ENCODE data around the gene PAK5.

Gene PAK5

DNA sequence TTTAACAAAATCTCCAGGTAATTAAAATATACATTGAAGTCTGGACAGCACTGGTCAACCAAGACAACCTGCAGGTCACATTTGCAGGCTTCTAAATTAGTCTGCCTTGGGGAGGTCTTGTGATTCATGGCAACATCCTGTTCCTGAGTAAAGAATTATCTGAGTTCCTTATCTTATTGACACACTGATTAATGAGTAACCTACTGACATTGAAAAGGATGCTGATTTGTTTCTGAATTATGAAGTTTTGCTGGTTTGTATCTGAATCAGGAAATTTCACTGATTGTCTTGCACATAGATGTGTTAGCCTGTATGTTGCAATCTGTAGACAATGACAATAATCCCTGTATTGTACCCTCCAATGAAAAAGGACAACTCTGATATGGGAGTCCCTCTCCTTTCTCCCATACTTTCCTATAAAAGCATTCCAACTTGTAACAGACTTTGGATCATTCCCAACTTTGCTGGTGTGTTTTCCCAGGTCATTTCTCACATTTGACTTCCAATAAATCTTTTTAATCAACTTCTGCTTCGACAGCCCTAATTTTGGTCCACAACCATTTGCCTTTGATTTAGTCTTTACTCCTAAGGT is 244.5 kb downstream of the PAK5 start:
- DNase-seq (ENCODE audit: low read depth) = no peak
- TF ChIP-seq, protein P1, sequence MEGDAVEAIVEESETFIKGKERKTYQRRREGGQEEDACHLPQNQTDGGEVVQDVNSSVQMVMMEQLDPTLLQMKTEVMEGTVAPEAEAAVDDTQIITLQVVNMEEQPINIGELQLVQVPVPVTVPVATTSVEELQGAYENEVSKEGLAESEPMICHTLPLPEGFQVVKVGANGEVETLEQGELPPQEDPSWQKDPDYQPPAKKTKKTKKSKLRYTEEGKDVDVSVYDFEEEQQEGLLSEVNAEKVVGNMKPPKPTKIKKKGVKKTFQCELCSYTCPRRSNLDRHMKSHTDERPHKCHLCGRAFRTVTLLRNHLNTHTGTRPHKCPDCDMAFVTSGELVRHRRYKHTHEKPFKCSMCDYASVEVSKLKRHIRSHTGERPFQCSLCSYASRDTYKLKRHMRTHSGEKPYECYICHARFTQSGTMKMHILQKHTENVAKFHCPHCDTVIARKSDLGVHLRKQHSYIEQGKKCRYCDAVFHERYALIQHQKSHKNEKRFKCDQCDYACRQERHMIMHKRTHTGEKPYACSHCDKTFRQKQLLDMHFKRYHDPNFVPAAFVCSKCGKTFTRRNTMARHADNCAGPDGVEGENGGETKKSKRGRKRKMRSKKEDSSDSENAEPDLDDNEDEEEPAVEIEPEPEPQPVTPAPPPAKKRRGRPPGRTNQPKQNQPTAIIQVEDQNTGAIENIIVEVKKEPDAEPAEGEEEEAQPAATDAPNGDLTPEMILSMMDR (IDR thresholded peaks at IDR 0.05; ENCODE audit: low read length, missing control alignments) = no peak
- no peak overlapping the region for H3K4me3 ChIP-seq (replicated peaks; ENCODE audit: low read depth, low read length)

DNA sequence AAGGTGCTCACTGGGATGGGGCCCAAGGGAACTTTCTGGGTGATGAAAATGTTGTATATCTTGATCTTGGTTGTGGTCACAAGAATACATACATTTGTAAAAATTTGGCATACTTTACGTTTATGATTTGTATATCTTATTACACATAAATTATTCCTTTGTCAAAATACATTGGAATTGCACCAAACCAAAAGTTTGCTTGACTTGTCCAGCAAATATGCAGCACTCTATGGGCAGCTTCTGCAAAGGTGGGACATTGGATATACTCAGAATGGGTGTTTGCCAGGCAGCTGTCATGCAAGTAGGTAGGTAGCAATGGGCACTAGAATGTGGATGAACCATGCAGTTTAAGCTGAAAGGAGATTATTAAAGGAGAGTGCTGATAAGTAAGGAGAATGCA is 246.5 kb downstream of the PAK5 start:
- no peak for DNase-seq (ENCODE audit: low read depth)
- H3K4me3 ChIP-seq (replicated peaks; ENCODE audit: low read depth, low read length) = no peak overlapping the region
- TF ChIP-seq, protein P1 (IDR thresholded peaks at IDR 0.05; ENCODE audit: low read length, missing control alignments) = no peak

DNA sequence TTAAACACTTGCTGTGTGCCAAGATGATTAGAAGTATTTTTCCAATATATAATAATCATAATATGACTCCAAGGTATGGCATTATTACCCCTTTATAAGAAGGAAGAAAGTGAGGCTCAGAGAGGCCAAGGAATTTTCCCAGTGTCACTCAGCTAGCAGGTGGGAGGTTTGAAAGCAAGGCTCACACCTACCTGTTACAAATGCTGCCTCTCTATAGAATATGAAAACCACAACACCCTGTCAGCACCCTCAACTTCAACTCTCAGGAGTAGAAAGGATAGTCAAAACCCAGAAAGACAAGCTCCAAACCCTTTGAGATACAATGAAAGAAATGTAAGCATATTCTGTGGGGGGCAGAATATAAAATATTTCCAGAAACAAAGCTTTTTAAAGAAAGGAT is 247.8 kb downstream of the PAK5 start:
- no peak for DNase-seq (ENCODE audit: low read depth)
- TF ChIP-seq, protein P1 (IDR thresholded peaks at IDR 0.05; ENCODE audit: low read length, missing control alignments) = no peak

DNA sequence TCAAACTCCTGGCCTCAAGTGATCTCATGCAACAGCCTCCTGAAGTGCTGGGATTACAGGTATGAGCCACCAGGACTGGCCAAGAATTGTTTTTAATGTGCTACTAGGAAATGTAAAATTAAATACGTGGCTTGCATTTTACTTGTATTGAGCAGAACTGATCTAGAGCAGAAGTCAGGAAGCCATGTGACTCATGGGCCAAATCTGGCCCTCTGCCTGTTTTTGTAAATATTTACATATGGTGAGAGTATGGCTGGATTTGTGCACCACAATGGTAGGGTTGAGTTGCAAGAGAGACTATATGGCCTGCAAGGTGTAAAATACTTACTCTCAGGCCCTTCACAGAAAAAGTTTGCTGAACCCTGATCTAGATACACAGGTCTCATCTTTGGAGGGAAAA is 248.7 kb downstream of the PAK5 start:
- DNase-seq (ENCODE audit: low read depth) = peak; percentile 1
- H3K4me3 ChIP-seq (replicated peaks; ENCODE audit: low read depth, low read length) = no peak overlapping the region
- TF ChIP-seq, protein P1 (IDR thresholded peaks at IDR 0.05; ENCODE audit: low read length, missing control alignments) = no peak

More for the DNA sequence above, 247.8 kb downstream of the PAK5 start:
- no peak overlapping the region for H3K4me3 ChIP-seq (replicated peaks; ENCODE audit: low read depth, low read length)

DNA sequence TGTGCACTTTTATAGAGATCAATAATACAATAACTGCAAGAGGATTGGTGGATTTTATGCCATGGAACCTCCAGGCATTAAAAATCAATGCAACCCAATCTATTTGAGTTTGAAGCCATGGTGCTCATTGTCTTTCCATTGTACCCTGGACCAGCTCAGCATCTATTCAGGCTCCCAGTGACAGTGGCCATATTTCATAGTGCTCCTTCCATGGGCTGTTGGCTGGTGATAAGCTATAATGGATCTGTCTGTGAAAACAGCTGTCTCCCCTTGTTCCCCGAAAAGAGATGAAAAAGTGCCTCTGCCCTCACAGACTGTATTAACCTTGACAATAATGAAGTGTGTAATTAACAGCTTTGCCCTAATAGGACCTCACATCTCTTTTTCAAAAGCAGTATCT is 250.2 kb downstream of the PAK5 start:
- H3K4me3 ChIP-seq (replicated peaks; ENCODE audit: low read depth, low read length) = no peak overlapping the region
- TF ChIP-seq, protein P1 (IDR thresholded peaks at IDR 0.05; ENCODE audit: low read length, missing control alignments) = no peak
- DNase-seq (ENCODE audit: low read depth) = no peak

DNA sequence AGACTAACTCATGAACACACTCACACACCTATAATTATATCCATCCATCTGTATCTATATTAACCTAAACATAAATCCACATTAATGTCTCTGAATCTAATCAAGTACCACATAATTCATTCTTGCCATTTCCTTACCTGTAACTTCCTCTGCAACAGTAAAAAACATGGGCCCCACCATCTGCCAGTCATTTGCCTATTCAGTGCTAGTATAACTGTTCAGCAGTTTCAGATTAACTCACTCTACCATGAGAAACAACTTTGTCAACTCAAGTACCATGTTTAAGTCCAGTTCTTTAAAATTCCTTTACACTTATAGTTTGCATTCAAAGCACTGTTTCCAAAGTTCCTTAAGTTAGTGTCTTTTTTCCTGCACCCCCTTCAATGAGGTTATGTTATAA is 255.7 kb downstream of the PAK5 start:
- DNase-seq (ENCODE audit: low read depth) = no peak
- H3K4me3 ChIP-seq (replicated peaks; ENCODE audit: low read depth, low read length) = no peak overlapping the region
- TF ChIP-seq, protein P1 (IDR thresholded peaks at IDR 0.05; ENCODE audit: low read length, missing control alignments) = no peak

DNA sequence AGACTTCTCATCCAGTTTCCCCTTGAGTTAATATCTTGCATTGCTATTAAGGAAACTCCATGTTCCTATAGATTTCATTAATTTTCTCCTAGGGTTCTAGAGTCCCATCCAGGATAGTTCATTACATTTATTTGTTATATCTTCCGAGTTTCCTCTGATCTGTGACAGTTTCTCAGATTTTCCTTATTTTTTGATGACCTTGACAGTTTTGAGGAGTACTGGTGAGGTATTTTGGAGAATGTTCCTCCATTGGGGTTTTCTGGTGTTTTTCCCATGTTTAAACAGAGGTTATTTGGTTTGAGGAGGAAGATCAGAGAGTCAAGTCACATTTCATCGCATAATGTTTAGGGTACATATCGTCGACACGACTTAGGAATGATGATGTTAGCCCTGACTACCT is 256.7 kb downstream of the PAK5 start:
- no peak for DNase-seq (ENCODE audit: low read depth)
- TF ChIP-seq, protein P1 (IDR thresholded peaks at IDR 0.05; ENCODE audit: low read length, missing control alignments) = no peak
- H3K4me3 ChIP-seq (replicated peaks; ENCODE audit: low read depth, low read length) = no peak overlapping the region

Data from fibroblast of pulmonary artery (primary cell).